Mesenchymal stem cell (in vitro differentiated cells and primary cell): Measurements from ENCODE around the gene STK40.

ENCODE experiments used
- DNase-seq: peaks from one replicate; pipeline ENCODE4 v3.0.0-alpha.2; 2013
- H2AFZ ChIP-seq: one replicate; pipeline ENCODE4 v1.6.1; 2013; ENCODE audit warnings: low read depth, mild to moderate bottlenecking, control low read depth, inconsistent platforms, low read length, moderate library complexity
- H2AK5ac ChIP-seq: 2 replicates; pipeline ENCODE4 v1.6.1; 2013; ENCODE audit warnings: low read length, moderate library complexity, mild to moderate bottlenecking, inconsistent platforms; ENCODE audit not compliant: severe bottlenecking
- H2BK120ac ChIP-seq: one replicate; pipeline ENCODE4 v1.6.1; 2013; ENCODE audit warnings: low read depth, mild to moderate bottlenecking, inconsistent platforms, low read length, moderate library complexity
- H2BK12ac ChIP-seq, 2 experiments: one replicate each; pipeline ENCODE4 v1.6.1; 2013; ENCODE audit warnings: inconsistent platforms in 2 of 2, low read length in 2 of 2, mild to moderate bottlenecking in 2 of 2, moderate library complexity in 2 of 2, control low read depth in 1 of 2
- H2BK15ac ChIP-seq: one replicate; pipeline ENCODE4 v1.6.1; 2013; ENCODE audit warnings: mild to moderate bottlenecking, low read depth, inconsistent platforms; ENCODE audit not compliant: poor library complexity, severe bottlenecking
- H2BK5ac ChIP-seq: 2 replicates; pipeline ENCODE4 v1.6.1; 2013; ENCODE audit warnings: low read depth, mild to moderate bottlenecking, low read length, control low read depth, inconsistent platforms; ENCODE audit not compliant: poor library complexity, severe bottlenecking
- H3K14ac ChIP-seq, 2 experiments: one replicate each; pipeline ENCODE4 v1.6.1; 2013; ENCODE audit warnings: inconsistent platforms in 2 of 2, low read length in 2 of 2, control low read depth in 1 of 2, mild to moderate bottlenecking in 1 of 2, moderate library complexity in 1 of 2
- H3K18ac ChIP-seq, 2 experiments: one replicate each; pipeline ENCODE4 v1.6.1; 2013; ENCODE audit warnings: inconsistent platforms in 2 of 2, low read length in 2 of 2, control low read depth in 1 of 2, low read depth in 1 of 2, mild to moderate bottlenecking in 1 of 2
- H3K23ac ChIP-seq, 2 experiments: one replicate each; pipeline ENCODE4 v1.6.1; 2013; ENCODE audit warnings: inconsistent platforms in 2 of 2, low read length in 2 of 2, mild to moderate bottlenecking in 2 of 2, moderate library complexity in 2 of 2, control low read depth in 1 of 2
- H3K27ac ChIP-seq: 2 replicates; pipeline ENCODE4 v1.5.1; 2013; ENCODE audit warnings: mild to moderate bottlenecking, moderate library complexity, low read length, control low read depth, inconsistent platforms; ENCODE audit not compliant: poor library complexity, severe bottlenecking
- H3K27me3 ChIP-seq, 2 experiments: 2 replicates each; pipeline versions ENCODE4 v1.6.1 to v1.7.0; 2013; ENCODE audit warnings: low read length in 2 of 2, mild to moderate bottlenecking in 2 of 2, moderate library complexity in 2 of 2, control low read depth in 1 of 2, inconsistent platforms in 1 of 2; ENCODE audit not compliant: control insufficient read depth in 1 of 2, insufficient read depth in 1 of 2
- H3K36me3 ChIP-seq, 2 experiments: 2 replicates each; pipeline versions ENCODE4 v1.6.1 to v1.7.0; 2013; ENCODE audit warnings: low read length in 2 of 2, control low read depth in 1 of 2, inconsistent platforms in 1 of 2, low read depth in 1 of 2, mild to moderate bottlenecking in 1 of 2; ENCODE audit not compliant: insufficient read depth in 2 of 2, control insufficient read depth in 1 of 2
- H3K4ac ChIP-seq, 2 experiments: one replicate each; pipeline ENCODE4 v1.6.1; 2013; ENCODE audit warnings: inconsistent platforms in 2 of 2, low read length in 2 of 2, mild to moderate bottlenecking in 2 of 2, moderate library complexity in 2 of 2, control low read depth in 1 of 2, low read depth in 1 of 2
- H3K4me1 ChIP-seq: 2 replicates; pipeline ENCODE4 v1.6.1; 2013; ENCODE audit warnings: low read depth, low read length, control low read depth; ENCODE audit not compliant: control insufficient read depth, insufficient read depth
- H3K4me2 ChIP-seq: 2 replicates; pipeline ENCODE4 v1.6.1; 2013; ENCODE audit warnings: low read length, mild to moderate bottlenecking, inconsistent platforms; ENCODE audit not compliant: poor library complexity, severe bottlenecking
- H3K4me3 ChIP-seq, 2 experiments: 2 replicates each; pipeline versions ENCODE4 v1.5.1 to v1.7.0; 2013; ENCODE audit warnings: low read length in 2 of 2, mild to moderate bottlenecking in 2 of 2, control low read depth in 1 of 2, low read depth in 1 of 2; ENCODE audit not compliant: insufficient read depth in 1 of 2
- H3K79me1 ChIP-seq: replicated peaks from 2 replicates; pipeline ENCODE4 v1.6.1; 2013; ENCODE audit warnings: mild to moderate bottlenecking, control low read depth, low read length, inconsistent platforms; ENCODE audit not compliant: poor library complexity, severe bottlenecking
- H3K9ac ChIP-seq: 2 replicates; pipeline ENCODE4 v1.7.0; 2013; ENCODE audit warnings: mild to moderate bottlenecking, low read length, moderate library complexity
- H3K9me3 ChIP-seq: 2 replicates; pipeline ENCODE4 v1.7.0; 2013; ENCODE audit warnings: mild to moderate bottlenecking, low read length; ENCODE audit not compliant: control insufficient read depth
- H4K8ac ChIP-seq: one replicate; pipeline ENCODE4 v1.6.1; 2013; ENCODE audit warnings: inconsistent platforms, mild to moderate bottlenecking, low read length, moderate library complexity
- H4K91ac ChIP-seq: one replicate; pipeline ENCODE4 v1.6.1; 2013; ENCODE audit warnings: mild to moderate bottlenecking, low read length, inconsistent platforms
- WGBS: methylation state at CpG from one replicate; pipeline ENCODE4 v1.1.7; 2013; ENCODE audit warnings: mixed read lengths; 5-methylcytosine and 5-hydroxymethylcytosine counted together

The STK40 gene

GRCh38 chr1:36419140-36419539, 33.4 kb upstream of the STK40 start:
- no peak overlapping the region for H3K27ac ChIP-seq
- H3K9ac ChIP-seq = no peak overlapping the region
- no peak overlapping the region for H3K4me2 ChIP-seq
- H3K14ac ChIP-seq = no peak overlapping the region
- no peak overlapping the region for H2AFZ ChIP-seq
- H3K4me1 ChIP-seq = peaks cover 2% of the 10 kb centered on the region
- H3K18ac ChIP-seq = no peak overlapping the region
- no peak overlapping the region for H3K4ac ChIP-seq
- H3K9me3 ChIP-seq = no peaks in the 10 kb centered on the region
- no peak overlapping the region for H4K8ac ChIP-seq
- no peak for DNase-seq
- H4K91ac ChIP-seq = no peak overlapping the region
- H2AK5ac ChIP-seq = no peak overlapping the region
- H2BK120ac ChIP-seq = no peak overlapping the region
- no peak overlapping the region for H2BK15ac ChIP-seq
- no peaks in the 10 kb centered on the region for H3K27me3 ChIP-seq
- H3K79me1 ChIP-seq = no peaks in the 10 kb centered on the region
- peaks cover 15 to 44% of the 10 kb centered on the region in 2 experiments for H3K36me3 ChIP-seq
- no peak overlapping the region for H2BK5ac ChIP-seq
- H3K23ac ChIP-seq = no peak overlapping the region
- WGBS = 77% methylated on average over 3 of the region's 3 CpGs
- H3K4me3 ChIP-seq = no peak overlapping the region
- H2BK12ac ChIP-seq = no peak overlapping the region

GRCh38 chr1:36417931-36418330, 32.2 kb upstream of the STK40 start:
- no peak overlapping the region for H2AK5ac ChIP-seq
- DNase-seq = no peak
- H3K4me1 ChIP-seq = peaks cover 2% of the 10 kb centered on the region
- H3K4me3 ChIP-seq = no peak overlapping the region
- H3K4me2 ChIP-seq = no peak overlapping the region
- H3K14ac ChIP-seq = no peak overlapping the region
- H3K27me3 ChIP-seq = no peaks in the 10 kb centered on the region
- H4K8ac ChIP-seq = no peak overlapping the region
- H3K9me3 ChIP-seq = no peaks in the 10 kb centered on the region
- H3K27ac ChIP-seq = no peak overlapping the region
- no peak overlapping the region for H2BK120ac ChIP-seq
- no peak overlapping the region for H2BK5ac ChIP-seq
- no peak overlapping the region for H2BK12ac ChIP-seq
- whole genome bisulfite sequencing = 90% methylated on average over 9 of the region's 9 CpGs
- H3K18ac ChIP-seq = no peak overlapping the region
- H3K79me1 ChIP-seq = no peaks in the 10 kb centered on the region
- no peak overlapping the region for H2BK15ac ChIP-seq
- no peak overlapping the region for H3K23ac ChIP-seq
- H3K4ac ChIP-seq = no peak overlapping the region
- H3K9ac ChIP-seq = no peak overlapping the region
- H3K36me3 ChIP-seq = peaks cover 15 to 38% of the 10 kb centered on the region in 2 experiments
- H2AFZ ChIP-seq = no peak overlapping the region
- H4K91ac ChIP-seq = no peak overlapping the region

DNA sequence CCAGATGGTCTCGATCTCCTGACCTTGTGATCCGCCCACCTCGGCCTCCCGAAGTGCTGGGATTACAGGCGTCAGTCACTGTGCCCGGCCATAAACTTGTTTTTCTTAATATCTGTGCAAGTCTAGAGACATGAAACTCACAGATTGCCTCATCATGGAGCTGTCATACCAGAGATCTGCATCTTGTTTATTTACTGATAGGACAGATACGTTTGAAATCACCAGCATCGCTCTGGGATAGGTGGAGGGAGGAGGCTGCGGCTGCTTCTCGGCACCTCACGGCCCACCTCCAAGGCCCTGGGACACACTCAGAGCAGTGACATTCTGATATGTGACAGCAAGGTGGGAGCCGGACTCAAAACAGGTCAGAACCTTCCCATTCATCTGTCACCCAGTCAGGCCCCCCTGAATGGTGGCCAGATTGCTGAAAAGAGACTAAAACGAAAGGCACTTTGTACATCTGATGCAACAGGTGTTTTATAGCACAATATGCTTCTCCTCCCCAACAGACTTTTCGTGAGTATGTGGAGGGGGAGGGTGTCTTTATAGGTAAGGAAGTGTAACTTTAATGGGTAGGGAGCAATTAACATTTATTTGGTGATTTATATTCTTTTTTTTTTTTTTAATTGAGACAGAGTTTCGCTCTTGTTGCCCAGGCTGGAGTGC, 30.1 kb upstream of the STK40 start:
- H2BK15ac ChIP-seq = no peak overlapping the region
- H4K91ac ChIP-seq = no peak overlapping the region
- no peak overlapping the region for H3K23ac ChIP-seq
- no peaks in the 10 kb centered on the region for H3K79me1 ChIP-seq
- H2BK5ac ChIP-seq = no peak overlapping the region
- no peak overlapping the region for H2BK120ac ChIP-seq
- 92% methylated on average over 15 of the region's 15 CpGs for WGBS
- H2AFZ ChIP-seq = no peak overlapping the region
- H3K4me3 ChIP-seq = no peak overlapping the region
- no peak overlapping the region for H3K4me2 ChIP-seq
- no peaks in the 10 kb centered on the region for H3K9me3 ChIP-seq
- H3K9ac ChIP-seq = no peak overlapping the region
- no peak overlapping the region for H2AK5ac ChIP-seq
- H4K8ac ChIP-seq = no peak overlapping the region
- H2BK12ac ChIP-seq = no peak overlapping the region
- no peak overlapping the region for H3K27ac ChIP-seq
- peaks cover 4% of the 10 kb centered on the region for H3K4me1 ChIP-seq
- no peak overlapping the region for H3K4ac ChIP-seq
- peaks cover 13 to 20% of the 10 kb centered on the region in 2 experiments for H3K36me3 ChIP-seq
- H3K18ac ChIP-seq = no peak overlapping the region
- H3K14ac ChIP-seq = no peak overlapping the region
- DNase-seq = no peak
- no peaks in the 10 kb centered on the region for H3K27me3 ChIP-seq

- H2AK5ac ChIP-seq = no peak overlapping the region
- no peak overlapping the region for H3K4me2 ChIP-seq
- H3K36me3 ChIP-seq = peaks cover 16 to 25% of the 10 kb centered on the region in 2 experiments
- H2BK5ac ChIP-seq = no peak overlapping the region
- no peaks in the 10 kb centered on the region for H3K27me3 ChIP-seq
- H3K4me1 ChIP-seq = peaks cover 4% of the 10 kb centered on the region
- no peak overlapping the region for H2BK12ac ChIP-seq
- H2AFZ ChIP-seq = no peak overlapping the region
- H3K4ac ChIP-seq = no peak overlapping the region
- no peak overlapping the region for H3K27ac ChIP-seq
- no peak overlapping the region for H3K14ac ChIP-seq
- WGBS = 91% methylated on average over 3 of the region's 4 CpGs
- no peak overlapping the region for H4K8ac ChIP-seq
- H3K9ac ChIP-seq = no peak overlapping the region
- DNase-seq = no peak
- H3K18ac ChIP-seq = no peak overlapping the region
- H3K79me1 ChIP-seq = peaks cover 1% of the 10 kb centered on the region
- no peak overlapping the region for H3K23ac ChIP-seq
- H2BK15ac ChIP-seq = no peak overlapping the region
- no peak overlapping the region for H4K91ac ChIP-seq
- no peak overlapping the region for H2BK120ac ChIP-seq
- no peak overlapping the region for H3K4me3 ChIP-seq
- H3K9me3 ChIP-seq = no peaks in the 10 kb centered on the region
Measured at GRCh38 chr1:36414384-36414783, 28.7 kb upstream of the STK40 start.
